ENCODE results near the gene LRRC7.

The LRRC7 gene

DNA sequence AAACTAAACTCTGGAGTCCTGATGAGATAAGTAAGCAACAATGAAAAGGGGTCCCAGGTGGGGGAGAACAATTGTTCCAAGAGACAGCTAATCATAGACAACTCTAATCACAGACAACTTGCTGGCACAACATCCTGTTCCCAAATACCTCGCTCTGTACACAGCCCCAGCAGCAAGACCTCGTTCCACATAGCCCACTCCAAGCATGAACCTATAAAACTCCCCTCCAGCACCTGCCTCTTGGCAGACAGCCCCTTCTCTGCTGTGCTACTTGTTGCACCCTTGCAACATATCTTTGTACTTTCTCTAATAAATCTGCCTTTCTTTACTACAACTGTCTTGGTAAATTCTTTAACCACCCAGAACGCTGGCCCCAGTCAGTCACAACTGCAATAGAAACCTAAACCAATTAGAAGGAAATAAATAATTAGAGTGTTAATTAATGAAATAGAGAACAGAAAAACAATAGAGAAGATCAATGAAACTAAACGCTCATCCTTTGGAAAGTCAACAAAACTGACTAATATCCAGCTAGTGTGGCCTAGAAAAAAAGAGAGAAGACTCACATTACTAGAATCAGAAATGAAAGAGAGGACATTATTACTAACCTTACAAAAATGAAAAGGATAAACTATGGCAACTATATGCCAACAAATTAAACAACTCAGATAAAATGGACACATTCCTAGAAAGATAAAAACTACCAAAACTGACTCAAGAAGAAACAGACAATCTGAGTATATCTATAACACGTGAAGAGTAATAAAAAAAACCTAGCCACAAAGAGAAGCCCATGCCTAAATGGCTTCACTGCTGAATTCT lies 601.5 kb downstream of the LRRC7 start:
- no peaks in the 10 kb centered on the region for H3K79me2 ChIP-seq (ENCODE audit: insufficient read depth, low read length)
- no peaks in the 10 kb centered on the region for H3K9me2 ChIP-seq (ENCODE audit: low read depth, low read length)
- H3K9ac ChIP-seq (ENCODE audit: low read length): no peak overlapping the region
- no peaks in the 10 kb centered on the region for H3F3A ChIP-seq (ENCODE audit: insufficient read depth, low read length)
- H3K4me3 ChIP-seq (ENCODE audit: low read depth, low read length, poor library complexity, severe bottlenecking): no peak overlapping the region
- no peak overlapping the region for H3K27ac ChIP-seq (ENCODE audit: low read depth, low read length, poor library complexity, severe bottlenecking)
- H3K4me1 ChIP-seq (ENCODE audit: insufficient read depth, low read length, severe bottlenecking): no peaks in the 10 kb centered on the region
- H4K20me1 ChIP-seq (ENCODE audit: insufficient read depth, low read length): no peaks in the 10 kb centered on the region
- H3K9me3 ChIP-seq (ENCODE audit: low read length): no peaks in the 10 kb centered on the region
- H2AFZ ChIP-seq (ENCODE audit: low read length): no peak overlapping the region
- TF ChIP-seq, protein P1, sequence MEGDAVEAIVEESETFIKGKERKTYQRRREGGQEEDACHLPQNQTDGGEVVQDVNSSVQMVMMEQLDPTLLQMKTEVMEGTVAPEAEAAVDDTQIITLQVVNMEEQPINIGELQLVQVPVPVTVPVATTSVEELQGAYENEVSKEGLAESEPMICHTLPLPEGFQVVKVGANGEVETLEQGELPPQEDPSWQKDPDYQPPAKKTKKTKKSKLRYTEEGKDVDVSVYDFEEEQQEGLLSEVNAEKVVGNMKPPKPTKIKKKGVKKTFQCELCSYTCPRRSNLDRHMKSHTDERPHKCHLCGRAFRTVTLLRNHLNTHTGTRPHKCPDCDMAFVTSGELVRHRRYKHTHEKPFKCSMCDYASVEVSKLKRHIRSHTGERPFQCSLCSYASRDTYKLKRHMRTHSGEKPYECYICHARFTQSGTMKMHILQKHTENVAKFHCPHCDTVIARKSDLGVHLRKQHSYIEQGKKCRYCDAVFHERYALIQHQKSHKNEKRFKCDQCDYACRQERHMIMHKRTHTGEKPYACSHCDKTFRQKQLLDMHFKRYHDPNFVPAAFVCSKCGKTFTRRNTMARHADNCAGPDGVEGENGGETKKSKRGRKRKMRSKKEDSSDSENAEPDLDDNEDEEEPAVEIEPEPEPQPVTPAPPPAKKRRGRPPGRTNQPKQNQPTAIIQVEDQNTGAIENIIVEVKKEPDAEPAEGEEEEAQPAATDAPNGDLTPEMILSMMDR (IDR thresholded peaks at IDR 0.05; ENCODE audit: low read length): no peak
- no peak for TF ChIP-seq EZH2 (IDR thresholded peaks at IDR 0.05; ENCODE audit: borderline replicate concordance, low read length)
- no peaks in the 10 kb centered on the region for H3K27me3 ChIP-seq (ENCODE audit: insufficient read depth, low read length)
- peaks cover 13% of the 10 kb centered on the region; the same call in 1 of the 2 replicates for H3K36me3 ChIP-seq (ENCODE audit: insufficient read depth, low read length)
- no peak overlapping the region for H3K4me2 ChIP-seq (ENCODE audit: low read length)

DNA sequence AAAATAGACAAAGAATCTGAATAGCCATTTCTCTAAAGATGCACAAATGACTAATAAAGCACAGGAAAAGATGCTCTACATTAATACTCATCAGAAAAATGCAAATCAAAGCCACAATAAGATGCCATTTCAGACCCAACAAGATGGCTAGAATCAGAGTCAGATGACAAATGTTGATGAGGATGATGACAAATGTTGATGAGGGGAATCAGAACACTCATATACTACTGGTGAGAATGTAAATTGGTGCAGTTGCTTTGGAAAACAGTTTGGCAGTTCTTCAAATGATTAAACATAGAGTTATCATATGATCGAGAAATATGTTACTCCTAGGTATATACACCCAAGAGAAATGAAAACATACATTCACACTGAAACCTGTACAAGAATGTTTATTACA lies 603.8 kb downstream of the LRRC7 start:
- Histone ChIP-seq H3K36me3 (ENCODE audit: insufficient read depth, low read length) (peaks cover 22% of the 10 kb centered on the region; the same call in 1 of the 2 replicates), H3K9ac (ENCODE audit: low read length) (no peak overlapping the region), H3K27me3 (ENCODE audit: insufficient read depth, low read length) (no peaks in the 10 kb centered on the region), H3K27ac (ENCODE audit: low read depth, low read length, poor library complexity, severe bottlenecking) (no peak overlapping the region), H3K4me1 (ENCODE audit: insufficient read depth, low read length, severe bottlenecking) (no peaks in the 10 kb centered on the region), H3K9me2 (ENCODE audit: low read depth, low read length) (no peaks in the 10 kb centered on the region), H3K79me2 (ENCODE audit: insufficient read depth, low read length) (no peaks in the 10 kb centered on the region), H4K20me1 (ENCODE audit: insufficient read depth, low read length) (no peaks in the 10 kb centered on the region), H3F3A (ENCODE audit: insufficient read depth, low read length) (no peaks in the 10 kb centered on the region), H3K4me3 (ENCODE audit: low read depth, low read length, poor library complexity, severe bottlenecking) (no peak overlapping the region), H2AFZ (ENCODE audit: low read length) (no peak overlapping the region), H3K4me2 (ENCODE audit: low read length) (no peak overlapping the region), H3K9me3 (ENCODE audit: low read length) (no peaks in the 10 kb centered on the region)
- TF ChIP-seq EZH2 (IDR thresholded peaks at IDR 0.05; ENCODE audit: borderline replicate concordance, low read length): no peak
- TF ChIP-seq, protein P1 (IDR thresholded peaks at IDR 0.05; ENCODE audit: low read length): no peak
